ENCODE measurements around the gene WDR88.

DNA sequence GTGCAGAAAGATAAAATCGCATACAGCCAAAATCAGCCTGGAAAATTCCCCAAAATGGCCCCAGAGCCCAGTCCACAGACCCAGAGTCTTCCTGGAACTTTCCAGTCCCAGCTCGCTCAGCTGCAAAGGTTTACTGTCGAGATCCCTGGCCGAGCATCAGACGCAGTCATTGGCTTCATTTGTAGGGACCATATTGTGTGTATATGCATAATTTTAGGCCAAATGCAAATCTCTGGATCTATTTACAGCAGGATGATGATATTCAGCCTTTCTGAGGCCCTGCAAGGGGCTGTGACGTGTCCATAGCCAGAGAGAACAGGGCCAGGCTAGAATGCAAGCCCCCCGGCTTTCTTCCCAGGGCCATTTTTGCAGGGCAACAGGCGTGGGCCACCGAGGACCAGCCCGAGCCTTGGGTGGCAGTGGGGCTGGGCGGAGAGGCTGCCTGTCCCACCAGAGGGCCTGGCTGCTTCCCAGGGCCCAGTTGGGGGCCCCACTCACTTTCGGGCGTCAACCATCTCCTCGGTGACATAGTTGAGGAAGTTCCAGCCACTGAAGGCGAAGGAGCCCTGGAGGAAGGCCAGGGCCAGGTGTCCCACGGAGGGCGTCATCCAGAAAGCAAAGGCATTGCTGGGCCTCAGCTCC lies 80.0 kb downstream of the WDR88 start:
- TF ChIP-seq, protein P1, sequence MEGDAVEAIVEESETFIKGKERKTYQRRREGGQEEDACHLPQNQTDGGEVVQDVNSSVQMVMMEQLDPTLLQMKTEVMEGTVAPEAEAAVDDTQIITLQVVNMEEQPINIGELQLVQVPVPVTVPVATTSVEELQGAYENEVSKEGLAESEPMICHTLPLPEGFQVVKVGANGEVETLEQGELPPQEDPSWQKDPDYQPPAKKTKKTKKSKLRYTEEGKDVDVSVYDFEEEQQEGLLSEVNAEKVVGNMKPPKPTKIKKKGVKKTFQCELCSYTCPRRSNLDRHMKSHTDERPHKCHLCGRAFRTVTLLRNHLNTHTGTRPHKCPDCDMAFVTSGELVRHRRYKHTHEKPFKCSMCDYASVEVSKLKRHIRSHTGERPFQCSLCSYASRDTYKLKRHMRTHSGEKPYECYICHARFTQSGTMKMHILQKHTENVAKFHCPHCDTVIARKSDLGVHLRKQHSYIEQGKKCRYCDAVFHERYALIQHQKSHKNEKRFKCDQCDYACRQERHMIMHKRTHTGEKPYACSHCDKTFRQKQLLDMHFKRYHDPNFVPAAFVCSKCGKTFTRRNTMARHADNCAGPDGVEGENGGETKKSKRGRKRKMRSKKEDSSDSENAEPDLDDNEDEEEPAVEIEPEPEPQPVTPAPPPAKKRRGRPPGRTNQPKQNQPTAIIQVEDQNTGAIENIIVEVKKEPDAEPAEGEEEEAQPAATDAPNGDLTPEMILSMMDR (IDR thresholded peaks at IDR 0.05) = no peak
- TF ChIP-seq POLR2A (IDR thresholded peaks at IDR 0.05) = no peak
- TF ChIP-seq EP300 (IDR thresholded peaks at IDR 0.05) = no peak
